A549 treated with DMSO at 1 μM for 4 hours (cell line): ENCODE data around the gene KRTAP4-5. TPM values are rescaled to one million over a fixed set of nuclear protein-coding genes. Genes with fewer than 3 reads are reported as not detected.

Source experiments
- total RNA-seq: library from RNA; stranded (reverse); fragments of 200-300 nt; extraction: Qiagen RNA extraction; gene quantifications from 5 replicates; pipeline ENCODE4 v1.2.3, GENCODE V29; 2022; ENCODE audit warnings: low read depth

The KRTAP4-5 gene
- total RNA-seq = not detected in 5 replicates

GRCh38 chr17:41149652-41149985 lies at the start of gene KRTAP4-5:
Gene KRTAP4-5, minus strand, starts transcription at chr17:41149825. Its CDS starts 58 bp downstream, at chr17:41149767.

GRCh38 chr17:41189837-41190318 lies 40.3 kb upstream of the KRTAP4-5 start, which contains the start of gene KRTAP9-1:
Gene KRTAP9-1, plus strand, starts transcription at chr17:41189887. Its CDS starts 0 bp downstream, at chr17:41189887.

GRCh38 chr17:41184480-41184961 lies 34.9 kb upstream of the KRTAP4-5 start, which contains the start of gene KRTAP4-1:
Gene KRTAP4-1, minus strand, starts transcription at chr17:41184911. Its CDS starts 57 bp downstream, at chr17:41184854.

GRCh38 chr17:41177727-41178271 lies 28.2 kb upstream of the KRTAP4-5 start, which contains the start of gene KRTAP4-2:
Gene KRTAP4-2, minus strand, starts transcription at chr17:41178221. Its CDS starts 57 bp downstream, at chr17:41178164.

GRCh38 chr17:41168121-41168520 lies 18.5 kb upstream of the KRTAP4-5 start, which contains the start of gene KRTAP4-3:
Gene KRTAP4-3, minus strand, starts transcription at chr17:41168221. Its CDS starts 49 bp downstream, at chr17:41168172.

GRCh38 chr17:41160648-41161047 lies 11.0 kb upstream of the KRTAP4-5 start, which contains the start of gene KRTAP4-4:
Gene KRTAP4-4, minus strand, starts transcription at chr17:41160748. Its CDS starts 57 bp downstream, at chr17:41160691.

GRCh38 chr17:41140360-41141131 lies 9.1 kb downstream of the KRTAP4-5 start, which contains the start of gene KRTAP4-6:
Gene KRTAP4-6, minus strand, starts transcription at chr17:41140544. Its CDS starts 57 bp downstream, at chr17:41140487.

GRCh38 chr17:41123991-41124371 lies 25.6 kb downstream of the KRTAP4-5 start, which contains the start of gene KRTAP4-12:
Gene KRTAP4-12, minus strand, starts transcription at chr17:41124182. Its CDS starts 60 bp downstream, at chr17:41124122.

GRCh38 chr17:41117846-41118386 lies 31.7 kb downstream of the KRTAP4-5 start, which contains the start of gene KRTAP4-11:
Gene KRTAP4-11, minus strand, starts transcription at chr17:41118373. Its CDS starts 58 bp downstream, at chr17:41118315.

GRCh38 chr17:41105347-41105746 lies 44.3 kb downstream of the KRTAP4-5 start, which contains the start of gene KRTAP4-9:
Gene KRTAP4-9, plus strand, starts transcription at chr17:41105389. Its CDS starts 0 bp downstream, at chr17:41105389.

GRCh38 chr17:41101586-41102259 lies 47.9 kb downstream of the KRTAP4-5 start, which contains the start of gene KRTAP4-16:
Gene KRTAP4-16, minus strand, starts transcription at chr17:41102209. Its CDS starts 0 bp downstream, at chr17:41102209.

Other genes starting within 250 kb of the KRTAP4-5 start
- 0.09 to 0.18 TPM (median 0.10 TPM) in 3 of 5 replicates, not detected in the others for gene KRT23, start 212.2 kb downstream of the KRTAP4-5 start, total RNA-seq
- gene KRT39, start 182.9 kb downstream of the KRTAP4-5 start, total RNA-seq = not detected in 5 replicates
- gene KRT40, start 165.5 kb downstream of the KRTAP4-5 start, total RNA-seq = not detected in 5 replicates
- not detected in 5 replicates for gene KRTAP3-3, start 155.7 kb downstream of the KRTAP4-5 start, total RNA-seq
- 0.26 to 0.35 TPM (median 0.34 TPM) in 3 of 5 replicates, not detected in the others for gene KRTAP3-2, start 149.9 kb downstream of the KRTAP4-5 start, total RNA-seq
- gene KRTAP3-1, start 140.7 kb downstream of the KRTAP4-5 start, total RNA-seq = not detected in 5 replicates
- gene KRTAP1-5, start 122.6 kb downstream of the KRTAP4-5 start, total RNA-seq = 0.08 TPM in 1 of 5 replicates, not detected in the others
- gene KRTAP1-4, start 119.6 kb downstream of the KRTAP4-5 start, total RNA-seq = not detected in 5 replicates
- not detected in 5 replicates for gene KRTAP1-3, start 115.0 kb downstream of the KRTAP4-5 start, total RNA-seq
- gene KRTAP1-1, start 108.4 kb downstream of the KRTAP4-5 start, total RNA-seq = not detected in 5 replicates
- gene KRTAP2-1, start 102.5 kb downstream of the KRTAP4-5 start, total RNA-seq = not detected in 5 replicates
- gene KRTAP2-2, start 94.6 kb downstream of the KRTAP4-5 start, total RNA-seq = not detected in 5 replicates
- 0.12 to 0.13 TPM in 2 of 5 replicates, not detected in the others for gene KRTAP2-3, start 89.7 kb downstream of the KRTAP4-5 start, total RNA-seq
- gene KRTAP2-4, start 83.9 kb downstream of the KRTAP4-5 start, total RNA-seq = not detected in 5 replicates
- gene KRTAP4-7, start 65.7 kb downstream of the KRTAP4-5 start, total RNA-seq = not detected in 5 replicates
- not detected in 5 replicates for gene KRTAP4-8, start 51.7 kb downstream of the KRTAP4-5 start, total RNA-seq
- not detected in 5 replicates for gene KRTAP4-16, start 47.6 kb downstream of the KRTAP4-5 start, total RNA-seq
- 0.20 TPM in 1 of 5 replicates, not detected in the others for gene KRTAP4-9, start 44.4 kb downstream of the KRTAP4-5 start, total RNA-seq
- gene KRTAP4-11, start 31.5 kb downstream of the KRTAP4-5 start, total RNA-seq = not detected in 5 replicates
- gene KRTAP4-12, start 25.6 kb downstream of the KRTAP4-5 start, total RNA-seq = not detected in 5 replicates
- not detected in 5 replicates for gene KRTAP4-6, start 9.3 kb downstream of the KRTAP4-5 start, total RNA-seq
- not detected in 5 replicates for gene KRTAP4-4, start 10.9 kb upstream of the KRTAP4-5 start, total RNA-seq
- not detected in 5 replicates for gene KRTAP4-3, start 18.4 kb upstream of the KRTAP4-5 start, total RNA-seq
- gene KRTAP4-2, start 28.4 kb upstream of the KRTAP4-5 start, total RNA-seq = not detected in 5 replicates
- 0.15 to 0.30 TPM (median 0.20 TPM) in 4 of 5 replicates, not detected in the other for gene KRTAP4-1, start 35.1 kb upstream of the KRTAP4-5 start, total RNA-seq
- not detected in 5 replicates for gene KRTAP9-1, start 40.1 kb upstream of the KRTAP4-5 start, total RNA-seq
- not detected in 5 replicates for gene KRTAP9-2, start 76.8 kb upstream of the KRTAP4-5 start, total RNA-seq
- gene KRTAP9-3, start 82.6 kb upstream of the KRTAP4-5 start, total RNA-seq = not detected in 5 replicates
- not detected in 5 replicates for gene KRTAP9-8, start 88.2 kb upstream of the KRTAP4-5 start, total RNA-seq
- gene KRTAP9-4, start 99.9 kb upstream of the KRTAP4-5 start, total RNA-seq = not detected in 5 replicates
- not detected in 5 replicates for gene KRTAP9-9, start 105.6 kb upstream of the KRTAP4-5 start, total RNA-seq
- not detected in 5 replicates for gene KRTAP9-6, start 115.6 kb upstream of the KRTAP4-5 start, total RNA-seq
- not detected in 5 replicates for gene KRTAP9-7, start 125.9 kb upstream of the KRTAP4-5 start, total RNA-seq
- not detected in 5 replicates for gene KRTAP29-1, start 153.0 kb upstream of the KRTAP4-5 start, total RNA-seq
- gene KRTAP16-1, start 159.5 kb upstream of the KRTAP4-5 start, total RNA-seq = not detected in 5 replicates
- not detected in 5 replicates for gene KRTAP17-1, start 165.9 kb upstream of the KRTAP4-5 start, total RNA-seq
- gene KRT33A, start 201.0 kb upstream of the KRTAP4-5 start, total RNA-seq = not detected in 5 replicates
- gene KRT33B, start 220.0 kb upstream of the KRTAP4-5 start, total RNA-seq = 0.07 to 0.28 TPM (median 0.15 TPM) in 3 of 5 replicates, not detected in the others
- gene KRT34, start 232.5 kb upstream of the KRTAP4-5 start, total RNA-seq = 0.29 to 0.53 TPM (median 0.49 TPM) in 5 replicates
- gene KRT31, start 247.8 kb upstream of the KRTAP4-5 start, total RNA-seq = not detected in 5 replicates